Measurements from ENCODE around the gene FHOD3. TPM values are rescaled to one million over a fixed set of nuclear protein-coding genes. Genes with fewer than 3 reads are reported as not detected.

FHOD3 gene
- total RNA-seq, 1 experiment from 2014 or later = 18.1 TPM

DNA sequence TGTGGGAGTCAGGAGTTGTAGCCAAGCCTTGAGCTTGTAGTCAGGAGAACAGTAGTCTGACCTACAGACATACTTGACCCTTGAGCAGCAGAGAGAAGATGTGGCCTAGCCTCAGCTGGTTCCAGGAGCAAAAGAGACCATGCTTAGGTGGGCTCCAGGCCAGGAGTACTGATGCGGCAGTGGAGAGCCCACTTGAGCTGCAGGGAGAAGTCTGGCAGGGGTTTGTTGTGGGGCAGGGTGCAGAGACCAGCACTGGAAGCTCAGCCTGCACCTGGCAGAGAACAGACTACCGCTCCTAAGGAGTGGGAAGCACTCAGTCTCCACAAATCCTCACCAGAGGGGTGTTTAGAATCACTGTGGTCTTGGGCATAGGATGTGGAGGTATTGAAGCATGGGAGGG is 333.4 kb downstream of the FHOD3 start:
- no peak for DNase-seq
- H2AFZ ChIP-seq (ENCODE audit: low read length) = no peak overlapping the region
- no peaks in the 10 kb centered on the region for H3K9me3 ChIP-seq (ENCODE audit: low read length)
- H3K4me1 ChIP-seq (ENCODE audit: insufficient read depth, low read length) = no peaks in the 10 kb centered on the region
- no peak overlapping the region for H3K9ac ChIP-seq (ENCODE audit: low read length)
- no peak for ATAC-seq
- intact Hi-C loops (cut with micrococcal nuclease) = no loop called here
- ChIA-PET POLR2A (ENCODE audit: unreplicated experiment) (no interaction called here), CTCF (no interaction called here)
- no peaks in the 10 kb centered on the region for H3K36me3 ChIP-seq (ENCODE audit: low read depth, low read length)
- TF ChIP-seq EZH2phosphoT487 (IDR thresholded peaks at IDR 0.05; ENCODE audit: borderline replicate concordance, low read length) (no peak), EZH2 (IDR thresholded peaks at IDR 0.05; ENCODE audit: low read length, unreplicated experiment) (no peak)
- TF ChIP-seq, protein P1, sequence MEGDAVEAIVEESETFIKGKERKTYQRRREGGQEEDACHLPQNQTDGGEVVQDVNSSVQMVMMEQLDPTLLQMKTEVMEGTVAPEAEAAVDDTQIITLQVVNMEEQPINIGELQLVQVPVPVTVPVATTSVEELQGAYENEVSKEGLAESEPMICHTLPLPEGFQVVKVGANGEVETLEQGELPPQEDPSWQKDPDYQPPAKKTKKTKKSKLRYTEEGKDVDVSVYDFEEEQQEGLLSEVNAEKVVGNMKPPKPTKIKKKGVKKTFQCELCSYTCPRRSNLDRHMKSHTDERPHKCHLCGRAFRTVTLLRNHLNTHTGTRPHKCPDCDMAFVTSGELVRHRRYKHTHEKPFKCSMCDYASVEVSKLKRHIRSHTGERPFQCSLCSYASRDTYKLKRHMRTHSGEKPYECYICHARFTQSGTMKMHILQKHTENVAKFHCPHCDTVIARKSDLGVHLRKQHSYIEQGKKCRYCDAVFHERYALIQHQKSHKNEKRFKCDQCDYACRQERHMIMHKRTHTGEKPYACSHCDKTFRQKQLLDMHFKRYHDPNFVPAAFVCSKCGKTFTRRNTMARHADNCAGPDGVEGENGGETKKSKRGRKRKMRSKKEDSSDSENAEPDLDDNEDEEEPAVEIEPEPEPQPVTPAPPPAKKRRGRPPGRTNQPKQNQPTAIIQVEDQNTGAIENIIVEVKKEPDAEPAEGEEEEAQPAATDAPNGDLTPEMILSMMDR (conservative IDR thresholded peaks at IDR 0.05; ENCODE audit: low read depth, low read length) = no peak
- H3K27me3 ChIP-seq (ENCODE audit: low read length) = no peaks in the 10 kb centered on the region
- H4K20me1 ChIP-seq (ENCODE audit: low read length) = no peaks in the 10 kb centered on the region
- no peaks in the 10 kb centered on the region for H3F3A ChIP-seq (ENCODE audit: low read length, unreplicated experiment)
- no peaks in the 10 kb centered on the region for H3K79me2 ChIP-seq (ENCODE audit: low read length)
- H3K4me2 ChIP-seq (ENCODE audit: low read length) = no peak overlapping the region
- H3K27ac ChIP-seq (ENCODE audit: low read length) = no peak overlapping the region
- no TSS peak for BruUV-seq (replicated peaks)
- no peaks in the 10 kb centered on the region for H3K9me2 ChIP-seq (replicated peaks; ENCODE audit: low read length)
- no peak overlapping the region for H3K4me3 ChIP-seq (ENCODE audit: low read length)

DNA sequence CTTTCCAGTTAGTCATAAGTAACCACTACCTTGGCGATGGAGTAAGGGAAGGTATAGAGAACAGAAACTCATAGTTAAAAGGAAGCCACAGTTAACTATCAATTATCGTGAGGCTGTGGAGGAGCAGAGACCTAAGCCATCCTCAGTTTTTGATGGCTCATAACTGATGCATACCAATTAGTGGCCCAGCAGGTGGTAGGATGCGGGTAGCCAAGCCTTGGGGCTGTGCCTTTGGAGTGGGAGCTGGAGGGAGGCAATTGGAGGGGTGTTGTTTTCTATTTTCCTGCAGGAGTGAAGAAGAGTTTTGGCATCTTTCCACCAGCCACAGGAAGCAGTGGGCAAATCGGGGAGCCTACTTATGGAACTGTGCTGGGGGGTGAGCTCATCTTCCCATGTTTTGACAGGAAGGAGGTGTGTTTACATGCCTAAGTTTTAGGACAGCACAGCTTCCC is 336.5 kb downstream of the FHOD3 start:
- Histone ChIP-seq H3K27me3 (ENCODE audit: low read length) (no peaks in the 10 kb centered on the region), H2AFZ (ENCODE audit: low read length) (no peak overlapping the region), H3F3A (ENCODE audit: low read length, unreplicated experiment) (no peaks in the 10 kb centered on the region), H3K9me2 (replicated peaks; ENCODE audit: low read length) (no peaks in the 10 kb centered on the region), H3K36me3 (ENCODE audit: low read depth, low read length) (no peaks in the 10 kb centered on the region), H3K27ac (ENCODE audit: low read length) (no peak overlapping the region), H3K4me1 (ENCODE audit: insufficient read depth, low read length) (no peaks in the 10 kb centered on the region), H3K4me3 (ENCODE audit: low read length) (no peak overlapping the region), H3K79me2 (ENCODE audit: low read length) (no peaks in the 10 kb centered on the region), H4K20me1 (ENCODE audit: low read length) (no peaks in the 10 kb centered on the region), H3K4me2 (ENCODE audit: low read length) (no peak overlapping the region), H3K9me3 (ENCODE audit: low read length) (no peaks in the 10 kb centered on the region), H3K9ac (ENCODE audit: low read length) (no peak overlapping the region)
- DNase-seq (no peak), ATAC-seq (no peak)
- intact Hi-C loops (cut with micrococcal nuclease) = no loop called here
- no TSS peak for BruUV-seq (replicated peaks)
- ChIA-PET POLR2A (ENCODE audit: unreplicated experiment) (no interaction called here), CTCF (no interaction called here)
- TF ChIP-seq EZH2 (IDR thresholded peaks at IDR 0.05; ENCODE audit: low read length, unreplicated experiment) (no peak), EZH2phosphoT487 (IDR thresholded peaks at IDR 0.05; ENCODE audit: borderline replicate concordance, low read length) (no peak)
- TF ChIP-seq, protein P1 (conservative IDR thresholded peaks at IDR 0.05; ENCODE audit: low read depth, low read length) = no peak

DNA sequence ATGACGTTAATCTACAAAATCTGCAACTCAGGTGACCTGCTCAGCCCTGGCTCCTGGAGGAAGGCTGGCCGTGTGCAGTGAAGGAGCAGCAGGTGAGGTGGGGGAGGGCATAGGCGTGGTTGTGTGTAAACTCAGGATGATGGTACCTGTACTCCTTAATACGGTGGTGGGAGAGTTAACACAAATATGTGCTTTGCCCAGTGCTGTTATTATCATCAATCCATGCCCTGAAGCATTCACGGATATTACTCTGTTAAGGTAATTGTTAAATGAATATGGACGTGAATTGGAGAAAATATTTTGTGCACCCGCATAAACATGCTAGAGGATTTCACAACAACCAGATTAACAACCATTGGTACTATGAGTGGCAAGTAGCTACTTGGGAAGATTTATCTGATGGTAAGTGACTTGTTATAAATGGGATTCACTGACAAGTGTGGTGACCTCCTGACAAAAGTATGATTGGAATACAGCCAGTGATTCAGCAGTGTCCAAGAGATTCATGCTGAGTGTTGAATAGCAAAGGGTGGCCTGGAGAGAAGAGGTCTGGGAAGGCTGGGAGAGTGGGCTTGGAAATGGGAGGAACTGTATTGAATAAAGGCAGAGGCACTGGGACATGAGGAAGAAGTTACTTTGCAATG is 337.2 kb downstream of the FHOD3 start:
- Histone ChIP-seq H2AFZ (ENCODE audit: low read length) (no peak overlapping the region), H4K20me1 (ENCODE audit: low read length) (no peaks in the 10 kb centered on the region), H3F3A (ENCODE audit: low read length, unreplicated experiment) (no peaks in the 10 kb centered on the region), H3K4me1 (ENCODE audit: insufficient read depth, low read length) (no peaks in the 10 kb centered on the region), H3K27ac (ENCODE audit: low read length) (no peak overlapping the region), H3K9ac (ENCODE audit: low read length) (no peak overlapping the region), H3K27me3 (ENCODE audit: low read length) (no peaks in the 10 kb centered on the region), H3K9me3 (ENCODE audit: low read length) (no peaks in the 10 kb centered on the region), H3K4me2 (ENCODE audit: low read length) (no peak overlapping the region), H3K4me3 (ENCODE audit: low read length) (no peak overlapping the region), H3K79me2 (ENCODE audit: low read length) (no peaks in the 10 kb centered on the region), H3K9me2 (replicated peaks; ENCODE audit: low read length) (no peaks in the 10 kb centered on the region), H3K36me3 (ENCODE audit: low read depth, low read length) (no peaks in the 10 kb centered on the region)
- ATAC-seq = no peak
- intact Hi-C loops (cut with micrococcal nuclease) = no loop called here
- TF ChIP-seq, protein P1 (conservative IDR thresholded peaks at IDR 0.05; ENCODE audit: low read depth, low read length) = no peak
- TF ChIP-seq EZH2 (IDR thresholded peaks at IDR 0.05; ENCODE audit: low read length, unreplicated experiment) (no peak), EZH2phosphoT487 (IDR thresholded peaks at IDR 0.05; ENCODE audit: borderline replicate concordance, low read length) (no peak)
- no peak for DNase-seq
- POLR2A ChIA-PET (ENCODE audit: unreplicated experiment) = no interaction called here
- no TSS peak for BruUV-seq (replicated peaks)
- CTCF ChIA-PET = no interaction called here
